ENCODE measurements around the gene SNAPC3.
"Not testable (repeated sequence)": the region's sequence is repeated elsewhere in the genome, so short reads cannot be mapped to it uniquely, and the experiment has no call there.

The SNAPC3 gene

GRCh38 chr9:15438891-15439290, 16.2 kb downstream of the SNAPC3 start:
- no peaks in the 10 kb centered on the region for H3K4me1 ChIP-seq (ENCODE audit: control insufficient read depth, insufficient read depth, low read depth, low read length)
- no peak overlapping the region for H2BK15ac ChIP-seq (ENCODE audit: low read depth, poor library complexity, severe bottlenecking)
- H3K23ac ChIP-seq (ENCODE audit: low read length in 2 of 2) = no peak overlapping the region
- no peak overlapping the region for H3K9ac ChIP-seq (ENCODE audit: low read length)
- no peak overlapping the region for H4K91ac ChIP-seq (ENCODE audit: low read length)
- DNase-seq = no peak
- H3K79me1 ChIP-seq (replicated peaks; ENCODE audit: low read length, poor library complexity, severe bottlenecking) = peaks cover 6% of the 10 kb centered on the region
- no peak overlapping the region for H2BK5ac ChIP-seq (ENCODE audit: low read depth, low read length, poor library complexity, severe bottlenecking)
- H2BK120ac ChIP-seq (ENCODE audit: low read depth, low read length) = no peak overlapping the region
- no peak overlapping the region for H3K18ac ChIP-seq (ENCODE audit: low read depth in 1 of 2, low read length in 2 of 2)
- H3K27ac ChIP-seq (ENCODE audit: low read length, poor library complexity, severe bottlenecking) = no peak overlapping the region
- no peak overlapping the region for H4K8ac ChIP-seq (ENCODE audit: low read length)
- WGBS = no CpG with 5 or more reads among the region's 7 CpGs
- H3K9me3 ChIP-seq (ENCODE audit: control insufficient read depth, low read length) = no peaks in the 10 kb centered on the region
- H3K27me3 ChIP-seq (ENCODE audit: control insufficient read depth in 1 of 2, insufficient read depth in 1 of 2, low read length in 2 of 2) = no peaks in the 10 kb centered on the region
- no peak overlapping the region for H3K4ac ChIP-seq (ENCODE audit: low read depth in 1 of 2, low read length in 2 of 2)
- no peak overlapping the region for H2BK12ac ChIP-seq (ENCODE audit: low read length in 2 of 2)
- peaks cover 33 to 61% of the 10 kb centered on the region in 2 experiments for H3K36me3 ChIP-seq (ENCODE audit: control insufficient read depth in 1 of 2, insufficient read depth in 2 of 2, low read depth in 1 of 2, low read length in 2 of 2)
- no peak overlapping the region for H3K4me3 ChIP-seq (ENCODE audit: insufficient read depth in 1 of 2, low read depth in 1 of 2, low read length in 2 of 2)
- no peak overlapping the region for H2AK5ac ChIP-seq (ENCODE audit: low read length, severe bottlenecking)
- no peak overlapping the region for H3K4me2 ChIP-seq (ENCODE audit: low read length, poor library complexity, severe bottlenecking)
- no peak overlapping the region for H3K14ac ChIP-seq (ENCODE audit: low read length in 2 of 2)
- H2AFZ ChIP-seq (ENCODE audit: low read depth, low read length) = no peak overlapping the region

- H4K8ac ChIP-seq (ENCODE audit: low read length); H3K18ac ChIP-seq (ENCODE audit: low read depth in 1 of 2, low read length in 2 of 2); H3K4me1 ChIP-seq (ENCODE audit: control insufficient read depth, insufficient read depth, low read depth, low read length); H3K4me2 ChIP-seq (ENCODE audit: low read length, poor library complexity, severe bottlenecking); H3K27ac ChIP-seq (ENCODE audit: low read length, poor library complexity, severe bottlenecking); H2BK12ac ChIP-seq (ENCODE audit: low read length in 2 of 2); H2BK5ac ChIP-seq (ENCODE audit: low read depth, low read length, poor library complexity, severe bottlenecking); H2AK5ac ChIP-seq (ENCODE audit: low read length, severe bottlenecking); H3K9me3 ChIP-seq (ENCODE audit: control insufficient read depth, low read length); DNase-seq; H4K91ac ChIP-seq (ENCODE audit: low read length); H3K14ac ChIP-seq (ENCODE audit: low read length in 2 of 2); H3K27me3 ChIP-seq (ENCODE audit: control insufficient read depth in 1 of 2, insufficient read depth in 1 of 2, low read length in 2 of 2); H3K9ac ChIP-seq (ENCODE audit: low read length); H2BK15ac ChIP-seq (ENCODE audit: low read depth, poor library complexity, severe bottlenecking); H2BK120ac ChIP-seq (ENCODE audit: low read depth, low read length); H3K4ac ChIP-seq (ENCODE audit: low read depth in 1 of 2, low read length in 2 of 2); H3K23ac ChIP-seq (ENCODE audit: low read length in 2 of 2); H3K4me3 ChIP-seq (ENCODE audit: insufficient read depth in 1 of 2, low read depth in 1 of 2, low read length in 2 of 2); H2AFZ ChIP-seq (ENCODE audit: low read depth, low read length): not testable (repeated sequence)
- peaks cover 39 to 69% of the 10 kb centered on the region in 2 experiments for H3K36me3 ChIP-seq (ENCODE audit: control insufficient read depth in 1 of 2, insufficient read depth in 2 of 2, low read depth in 1 of 2, low read length in 2 of 2)
- 98% methylated on average over 20 of the region's 29 CpGs for WGBS
- H3K79me1 ChIP-seq (replicated peaks; ENCODE audit: low read length, poor library complexity, severe bottlenecking) = peaks cover 11% of the 10 kb centered on the region
These were observed 19.2 kb downstream of the SNAPC3 start for GRCh38 chr9:15441841-15442240.

- H3K4me1 ChIP-seq (ENCODE audit: control insufficient read depth, insufficient read depth, low read depth, low read length); H2BK15ac ChIP-seq (ENCODE audit: low read depth, poor library complexity, severe bottlenecking); H3K4me3 ChIP-seq (ENCODE audit: insufficient read depth in 1 of 2, low read depth in 1 of 2, low read length in 2 of 2); H3K27ac ChIP-seq (ENCODE audit: low read length, poor library complexity, severe bottlenecking); H3K14ac ChIP-seq (ENCODE audit: low read length in 2 of 2); H3K23ac ChIP-seq (ENCODE audit: low read length in 2 of 2); H3K9ac ChIP-seq (ENCODE audit: low read length); H2AK5ac ChIP-seq (ENCODE audit: low read length, severe bottlenecking); H2BK12ac ChIP-seq (ENCODE audit: low read length in 2 of 2); H4K8ac ChIP-seq (ENCODE audit: low read length); H3K9me3 ChIP-seq (ENCODE audit: control insufficient read depth, low read length); H2BK120ac ChIP-seq (ENCODE audit: low read depth, low read length); H3K4me2 ChIP-seq (ENCODE audit: low read length, poor library complexity, severe bottlenecking); H3K27me3 ChIP-seq (ENCODE audit: control insufficient read depth in 1 of 2, insufficient read depth in 1 of 2, low read length in 2 of 2); H2AFZ ChIP-seq (ENCODE audit: low read depth, low read length); H2BK5ac ChIP-seq (ENCODE audit: low read depth, low read length, poor library complexity, severe bottlenecking); H4K91ac ChIP-seq (ENCODE audit: low read length); DNase-seq; H3K4ac ChIP-seq (ENCODE audit: low read depth in 1 of 2, low read length in 2 of 2); H3K18ac ChIP-seq (ENCODE audit: low read depth in 1 of 2, low read length in 2 of 2): not testable (repeated sequence)
- Histone ChIP-seq H3K79me1 (replicated peaks; ENCODE audit: low read length, poor library complexity, severe bottlenecking) (peaks cover 11% of the 10 kb centered on the region), H3K36me3 (ENCODE audit: control insufficient read depth in 1 of 2, insufficient read depth in 2 of 2, low read depth in 1 of 2, low read length in 2 of 2) (peaks cover 35 to 69% of the 10 kb centered on the region in 2 experiments)
- WGBS = 97% methylated on average over 31 of the region's 33 CpGs
These were observed 19.6 kb downstream of the SNAPC3 start for GRCh38 chr9:15442264-15442663.

- no peak overlapping the region for H3K4me2 ChIP-seq (ENCODE audit: low read length, poor library complexity, severe bottlenecking)
- no peak overlapping the region for H4K8ac ChIP-seq (ENCODE audit: low read length)
- no peak overlapping the region for H3K14ac ChIP-seq (ENCODE audit: low read length in 2 of 2)
- H4K91ac ChIP-seq (ENCODE audit: low read length) = no peak overlapping the region
- H3K9ac ChIP-seq (ENCODE audit: low read length) = no peak overlapping the region
- H3K27me3 ChIP-seq (ENCODE audit: control insufficient read depth in 1 of 2, insufficient read depth in 1 of 2, low read length in 2 of 2) = no peaks in the 10 kb centered on the region
- H2BK120ac ChIP-seq (ENCODE audit: low read depth, low read length) = no peak overlapping the region
- DNase-seq = peak; percentile 8
- no peak overlapping the region for H2BK15ac ChIP-seq (ENCODE audit: low read depth, poor library complexity, severe bottlenecking)
- no peak overlapping the region for H3K27ac ChIP-seq (ENCODE audit: low read length, poor library complexity, severe bottlenecking)
- H3K23ac ChIP-seq (ENCODE audit: low read length in 2 of 2) = no peak overlapping the region
- H2AFZ ChIP-seq (ENCODE audit: low read depth, low read length) = no peak overlapping the region
- peaks cover 18% of the 10 kb centered on the region for H3K79me1 ChIP-seq (replicated peaks; ENCODE audit: low read length, poor library complexity, severe bottlenecking)
- H3K36me3 ChIP-seq (ENCODE audit: control insufficient read depth in 1 of 2, insufficient read depth in 2 of 2, low read depth in 1 of 2, low read length in 2 of 2) = peaks cover 39 to 74% of the 10 kb centered on the region in 2 experiments
- H2BK5ac ChIP-seq (ENCODE audit: low read depth, low read length, poor library complexity, severe bottlenecking) = no peak overlapping the region
- H3K18ac ChIP-seq (ENCODE audit: low read depth in 1 of 2, low read length in 2 of 2) = no peak overlapping the region
- H3K9me3 ChIP-seq (ENCODE audit: control insufficient read depth, low read length) = no peaks in the 10 kb centered on the region
- no peak overlapping the region for H3K4ac ChIP-seq (ENCODE audit: low read depth in 1 of 2, low read length in 2 of 2)
- H3K4me1 ChIP-seq (ENCODE audit: control insufficient read depth, insufficient read depth, low read depth, low read length) = no peaks in the 10 kb centered on the region
- no peak overlapping the region for H2BK12ac ChIP-seq (ENCODE audit: low read length in 2 of 2)
- H2AK5ac ChIP-seq (ENCODE audit: low read length, severe bottlenecking) = no peak overlapping the region
- H3K4me3 ChIP-seq (ENCODE audit: insufficient read depth in 1 of 2, low read depth in 1 of 2, low read length in 2 of 2) = no peak overlapping the region
- WGBS = 100% methylated on average over 2 of the region's 3 CpGs
These were observed 21.5 kb downstream of the SNAPC3 start for GRCh38 chr9:15444141-15444540.

Measured in mesenchymal stem cell (in vitro differentiated cells and primary cell).